HG03175 (cell line): Measurements from ENCODE around the gene MPPED2.
"Not testable (repeated sequence)": the region's sequence is repeated elsewhere in the genome, so short reads cannot be mapped to it uniquely, and the experiment has no call there.

Source experiments
- ATAC-seq: cut with Tn5 transposase; IDR thresholded peaks from one replicate; pipeline ENCODE4 v1.9.1; 2021; ENCODE audit warnings: mild to moderate bottlenecking, moderate library complexity; ENCODE audit not compliant: unreplicated experiment

MPPED2 gene

GRCh38 chr11:30579415-30580175 lies 6.6 kb downstream of the MPPED2 start:
- no peak for ATAC-seq

DNA sequence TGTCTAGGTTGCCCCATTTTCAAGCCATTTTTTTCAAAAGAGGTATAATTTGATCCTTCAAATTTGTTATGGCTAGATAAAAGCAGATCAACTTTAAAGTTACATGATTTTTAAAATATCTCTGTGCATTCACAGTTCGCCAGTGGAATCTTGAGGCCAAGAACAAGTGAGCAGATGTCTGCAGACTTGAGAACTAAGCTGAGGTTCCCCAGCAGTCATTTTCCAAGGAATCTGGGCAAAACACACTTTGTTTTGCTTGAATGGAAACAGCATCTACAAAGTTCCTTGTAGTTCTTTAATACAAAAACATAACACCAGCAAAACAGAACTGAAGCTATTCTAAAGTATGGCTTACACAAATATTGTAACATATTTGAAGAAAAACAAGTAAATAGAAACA lies 7.7 kb downstream of the MPPED2 start:
- no peak for ATAC-seq

DNA sequence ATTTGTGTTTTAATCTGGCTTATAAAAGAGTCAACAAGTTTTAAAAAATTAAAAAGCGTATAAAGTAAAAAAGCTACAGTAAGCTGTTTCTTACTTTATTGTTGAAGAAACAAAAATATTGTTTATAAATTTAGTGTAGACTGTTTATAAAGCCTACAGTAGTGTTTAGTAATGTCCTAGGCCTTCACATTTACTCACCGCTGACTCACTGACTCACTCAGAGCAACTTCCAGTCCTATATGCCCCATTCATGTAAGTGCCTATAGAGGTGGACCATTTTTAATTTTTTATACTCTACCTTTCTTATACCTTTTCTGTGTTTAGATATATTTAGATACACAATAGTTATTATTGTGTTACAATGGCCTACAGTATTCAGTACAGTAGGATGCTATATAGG lies 12.2 kb downstream of the MPPED2 start:
- no peak for ATAC-seq

GRCh38 chr11:30568931-30569330 lies 17.2 kb downstream of the MPPED2 start:
- no peak for ATAC-seq

DNA sequence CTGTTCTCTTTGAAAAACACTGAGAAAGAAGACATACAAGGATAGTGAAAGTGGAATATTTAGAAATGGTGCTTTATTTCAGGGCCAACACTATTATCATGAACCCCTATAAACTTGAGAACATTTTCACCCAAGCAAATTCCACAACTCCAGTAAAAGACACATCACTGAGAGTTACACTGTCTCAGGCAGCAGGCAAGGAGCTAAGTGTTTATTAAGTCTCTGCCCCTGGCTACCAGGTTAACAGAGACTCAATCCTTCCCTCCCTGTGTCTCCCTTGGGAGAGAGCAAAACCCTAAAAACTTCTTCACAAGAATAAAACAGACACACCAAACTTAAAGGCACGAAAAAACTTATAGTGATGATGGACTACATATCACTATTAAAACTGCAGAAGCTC lies 18.5 kb downstream of the MPPED2 start:
- ATAC-seq = no peak

- ATAC-seq = no peak
These were observed 19.0 kb downstream of the MPPED2 start for GRCh38 chr11:30567120-30567519.

GRCh38 chr11:30566482-30566881 lies 19.7 kb downstream of the MPPED2 start:
- ATAC-seq = no peak

- no peak for ATAC-seq
These were observed 21.1 kb downstream of the MPPED2 start for GRCh38 chr11:30565027-30565426.

DNA sequence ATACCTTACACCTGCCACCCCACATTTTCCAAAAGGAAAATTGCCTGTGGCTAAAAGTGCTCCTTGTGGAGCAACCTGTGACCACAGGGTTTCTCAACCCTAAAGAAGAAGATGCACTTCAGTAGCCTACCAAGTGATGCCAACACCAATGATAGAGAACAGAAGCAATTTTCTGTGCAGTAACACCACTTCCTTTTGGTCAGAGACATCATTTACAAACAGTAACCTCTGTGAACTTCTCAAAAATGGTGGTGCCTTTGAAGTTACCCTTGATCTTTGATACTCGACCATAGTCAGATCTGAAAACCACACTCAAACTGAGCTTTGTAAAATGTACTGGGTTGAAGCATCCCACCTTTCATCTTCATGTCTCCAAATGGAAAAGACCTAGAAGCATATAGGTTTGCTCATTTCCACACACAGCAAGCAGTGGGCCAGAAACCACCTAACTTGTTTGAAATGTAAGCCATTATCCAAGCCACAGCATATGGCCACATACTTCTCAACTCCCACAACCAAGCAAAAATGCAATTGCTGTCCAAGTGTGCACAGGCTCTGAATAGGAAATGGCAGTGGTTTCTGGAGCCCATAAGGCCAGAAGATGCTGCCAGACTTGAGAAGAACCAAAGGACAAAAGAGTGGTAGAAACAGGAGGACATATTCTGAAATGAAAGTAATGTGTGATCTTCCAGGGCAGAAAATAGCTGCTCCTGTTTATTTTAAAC lies 24.3 kb downstream of the MPPED2 start:
- no peak for ATAC-seq

DNA sequence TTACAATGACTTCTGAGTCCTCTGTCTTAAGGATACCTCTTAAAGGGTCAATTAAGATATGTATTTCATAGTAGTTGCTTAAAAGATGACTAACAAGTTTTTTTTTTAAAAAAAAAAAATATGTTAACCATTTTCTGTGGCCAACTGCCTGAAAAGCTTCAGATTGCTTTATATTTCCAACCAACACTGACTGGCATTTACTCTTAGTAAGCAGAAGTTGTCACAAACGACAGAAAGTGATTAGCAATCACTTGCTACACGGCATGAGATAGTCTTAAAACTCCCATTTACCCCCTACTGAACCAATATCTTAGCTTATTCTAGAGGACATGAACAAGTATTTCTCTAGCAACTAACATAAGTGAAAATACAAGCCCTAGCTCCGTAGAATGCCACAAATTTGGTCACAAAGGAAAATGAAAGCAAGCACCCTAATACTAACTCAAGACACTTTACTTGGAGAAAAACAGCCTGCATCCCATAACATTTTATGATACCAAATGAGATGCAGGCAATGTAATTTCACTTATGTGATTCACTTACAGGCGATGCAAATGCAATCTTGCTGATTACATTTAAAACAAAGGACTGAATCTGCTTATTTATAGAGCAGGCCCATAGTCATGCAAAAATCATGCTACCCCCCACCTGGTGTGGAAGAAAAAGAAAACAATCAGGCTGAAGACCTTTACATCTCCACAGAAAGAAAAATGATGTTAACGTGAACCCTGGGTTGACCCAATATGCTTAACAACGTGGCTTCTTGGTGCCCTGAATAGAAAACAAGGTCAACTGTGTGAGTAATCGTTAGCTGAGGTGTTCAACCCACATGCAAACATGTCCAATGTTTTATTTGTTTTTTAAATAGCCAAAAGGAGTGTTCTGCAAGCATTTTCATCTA lies 25.7 kb downstream of the MPPED2 start:
- no peak for ATAC-seq

GRCh38 chr11:30559004-30559403 lies 27.1 kb downstream of the MPPED2 start:
- no peak for ATAC-seq

- not testable (repeated sequence) for ATAC-seq
These were observed 31.6 kb downstream of the MPPED2 start for GRCh38 chr11:30554587-30554986.

DNA sequence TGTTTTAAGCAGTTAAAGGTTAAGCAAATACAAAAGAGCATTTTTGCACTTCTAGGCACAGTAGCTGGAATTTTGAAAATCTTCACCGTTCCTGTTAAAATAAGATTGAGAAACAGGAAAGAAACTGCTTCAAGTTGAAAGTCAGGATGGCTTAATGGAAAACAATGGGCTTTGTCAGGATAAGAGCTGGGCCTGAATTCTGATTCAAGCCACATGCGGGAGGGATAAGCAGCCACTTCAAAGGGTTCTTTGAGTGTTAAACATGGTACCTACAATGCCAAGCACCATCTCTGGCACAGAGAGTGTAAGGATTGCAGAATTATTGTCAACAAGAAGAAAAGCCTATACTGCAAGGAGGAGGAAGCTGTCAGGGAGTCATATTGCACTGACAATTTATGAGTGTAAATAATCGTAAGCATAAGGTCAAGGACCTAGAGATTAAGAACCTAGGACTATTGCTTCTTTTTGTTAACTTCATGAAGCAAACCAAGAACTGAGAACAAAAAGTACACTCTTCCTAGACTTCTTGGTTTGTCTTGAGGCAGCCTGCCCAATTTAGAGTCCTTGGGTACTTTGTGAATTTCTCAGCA lies 32.5 kb downstream of the MPPED2 start:
- no peak for ATAC-seq

DNA sequence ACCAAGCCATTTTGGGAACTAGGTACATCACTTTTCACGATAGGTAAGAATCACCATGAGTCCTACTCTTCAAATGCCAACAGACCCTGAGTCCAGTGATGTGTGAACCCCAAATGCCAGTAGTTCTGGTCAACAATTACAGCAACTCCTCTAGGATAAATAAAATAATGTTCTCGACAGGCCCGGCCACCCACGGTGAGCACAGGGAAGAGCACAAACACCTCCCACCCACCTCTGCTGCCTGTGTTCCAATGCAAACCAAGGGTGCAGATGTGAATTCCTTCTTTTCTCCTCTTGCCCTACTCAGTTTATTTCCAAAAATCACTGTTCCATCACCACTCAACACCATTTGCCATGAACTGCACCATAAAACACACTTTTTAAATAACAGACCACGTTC lies 33.3 kb downstream of the MPPED2 start:
- ATAC-seq = no peak

DNA sequence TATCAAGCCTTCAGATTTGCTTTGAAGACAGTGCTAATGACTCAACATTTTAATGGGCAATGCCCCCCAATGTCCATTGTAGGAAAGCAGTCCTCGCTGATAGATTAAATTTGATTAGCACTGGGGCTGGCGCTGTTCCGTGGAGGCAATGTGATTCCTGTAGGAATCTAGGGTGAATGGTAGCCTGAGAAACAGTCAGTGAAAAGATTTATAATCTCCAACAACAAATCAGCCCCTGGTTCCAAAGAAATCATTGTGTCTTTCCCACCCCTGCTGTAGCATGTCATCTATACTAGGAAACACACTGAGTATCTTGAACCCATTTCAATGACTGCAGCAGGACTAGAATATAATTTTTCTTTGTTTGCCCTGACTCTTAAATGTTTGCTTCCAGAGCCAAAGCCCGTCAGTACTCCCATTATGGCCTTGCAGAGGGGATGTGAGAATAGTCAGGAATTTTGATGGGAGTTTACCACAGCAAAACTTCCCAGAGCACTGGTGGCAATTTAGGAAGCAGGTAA lies 36.1 kb downstream of the MPPED2 start:
- ATAC-seq = no peak

DNA sequence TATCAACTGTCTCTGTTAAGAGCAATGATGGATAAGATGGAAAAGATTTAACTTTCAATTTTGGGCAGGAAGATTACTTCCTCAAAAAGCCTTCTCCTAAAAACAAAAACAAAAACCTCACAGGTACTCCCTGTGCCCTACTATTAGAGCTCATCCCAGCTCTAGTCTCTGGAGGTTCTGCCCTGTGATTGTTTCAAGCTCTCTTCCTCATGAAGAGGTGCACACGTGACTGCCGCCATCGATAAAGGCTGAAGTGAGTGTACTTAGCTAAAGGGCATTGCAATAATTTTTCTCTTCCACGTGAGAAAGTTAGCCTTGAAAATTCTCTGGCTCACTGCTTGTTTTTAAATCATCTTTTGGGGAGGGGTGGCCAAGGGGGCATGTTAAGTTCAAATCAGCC lies 36.6 kb downstream of the MPPED2 start:
- ATAC-seq = no peak

DNA sequence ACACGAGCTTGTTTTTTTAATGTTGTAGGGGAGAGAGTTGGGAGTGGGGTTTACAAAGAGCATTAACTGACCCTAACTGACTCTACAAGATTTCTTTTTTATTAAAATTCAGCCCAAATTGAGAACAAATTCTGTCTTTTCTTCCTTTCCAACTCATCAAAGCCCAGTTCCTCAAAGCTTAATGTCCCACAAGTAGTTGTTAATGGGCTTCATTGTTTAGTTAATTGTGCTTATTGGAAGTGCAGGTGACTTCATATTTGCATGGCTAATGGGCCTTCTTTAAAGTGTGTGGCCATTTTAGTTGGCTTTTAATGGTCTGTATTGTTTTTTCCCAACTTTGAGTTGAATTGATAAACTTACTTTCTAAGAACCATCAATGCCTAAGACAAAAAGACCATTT lies 39.8 kb downstream of the MPPED2 start:
- ATAC-seq = no peak

GRCh38 chr11:30545507-30545906 lies 40.6 kb downstream of the MPPED2 start:
- ATAC-seq = no peak

DNA sequence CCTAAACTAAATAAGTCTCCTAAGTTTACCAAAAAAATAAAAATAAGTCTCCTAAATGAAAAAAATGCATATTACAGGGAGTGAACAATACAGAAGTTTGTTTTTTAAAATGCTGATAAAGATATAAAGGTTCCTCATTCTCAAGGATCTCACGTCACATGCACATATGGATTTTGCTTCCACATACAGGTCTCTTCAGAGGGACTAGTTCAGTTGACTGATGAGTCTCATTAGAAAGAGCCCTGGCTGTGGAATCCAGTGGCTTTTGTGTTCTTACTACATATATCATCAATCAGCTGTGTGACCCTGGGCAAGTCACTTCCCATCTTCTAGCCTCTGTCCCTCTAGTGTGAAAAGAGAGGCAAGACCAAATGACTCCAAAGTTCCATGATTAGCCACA lies 43.1 kb downstream of the MPPED2 start:
- ATAC-seq = no peak

- ATAC-seq = no peak
These were observed 45.4 kb downstream of the MPPED2 start for GRCh38 chr11:30540781-30541180.

- no peak for ATAC-seq
These were observed 47.9 kb downstream of the MPPED2 start for GRCh38 chr11:30538251-30538650.
